Measurements from ENCODE around the gene AQP9.
"Not testable (repeated sequence)": the region's sequence is repeated elsewhere in the genome, so short reads cannot be mapped to it uniquely, and the experiment has no call there.

Gene AQP9

GRCh38 chr15:58201516-58201915 lies 63.3 kb downstream of the AQP9 start:
- no peak overlapping the region for H3K4me3 ChIP-seq (ENCODE audit: low read depth, low read length)
- H3K9me3 ChIP-seq (ENCODE audit: severe bottlenecking) = no peaks in the 10 kb centered on the region
- no peak for TF ChIP-seq CTCF (IDR thresholded peaks at IDR 0.05; ENCODE audit: low read depth, low read length)
- H3K27me3 ChIP-seq (ENCODE audit: insufficient read depth, low read depth, severe bottlenecking) = no peaks in the 10 kb centered on the region
- no peaks in the 10 kb centered on the region for H3K36me3 ChIP-seq
- no peak overlapping the region for H3K27ac ChIP-seq
- no peak for DNase-seq

GRCh38 chr15:58203537-58203936 lies 65.4 kb downstream of the AQP9 start:
- no peak for TF ChIP-seq CTCF (IDR thresholded peaks at IDR 0.05; ENCODE audit: low read depth, low read length)

GRCh38 chr15:58206151-58206550 lies 68.0 kb downstream of the AQP9 start:
- Histone ChIP-seq H3K27me3 (ENCODE audit: insufficient read depth, low read depth, severe bottlenecking) (no peaks in the 10 kb centered on the region), H3K4me3 (ENCODE audit: low read depth, low read length) (no peak overlapping the region), H3K27ac (no peak overlapping the region), H3K36me3 (no peaks in the 10 kb centered on the region), H3K9me3 (ENCODE audit: severe bottlenecking) (no peaks in the 10 kb centered on the region)
- no peak for TF ChIP-seq CTCF (IDR thresholded peaks at IDR 0.05; ENCODE audit: low read depth, low read length)
- DNase-seq = no peak

More at GRCh38 chr15:58203537-58203936, 65.4 kb downstream of the AQP9 start:
- no peak for DNase-seq
- Histone ChIP-seq H3K27me3 (ENCODE audit: insufficient read depth, low read depth, severe bottlenecking) (no peaks in the 10 kb centered on the region), H3K27ac (no peak overlapping the region), H3K36me3 (no peaks in the 10 kb centered on the region), H3K9me3 (ENCODE audit: severe bottlenecking) (no peaks in the 10 kb centered on the region), H3K4me3 (ENCODE audit: low read depth, low read length) (no peak overlapping the region)

- not testable (repeated sequence) for DNase-seq; H3K9me3 ChIP-seq (ENCODE audit: severe bottlenecking); H3K4me3 ChIP-seq (ENCODE audit: low read depth, low read length); H3K36me3 ChIP-seq; H3K27me3 ChIP-seq (ENCODE audit: insufficient read depth, low read depth, severe bottlenecking); H3K27ac ChIP-seq
These were observed 70.0 kb downstream of the AQP9 start for GRCh38 chr15:58208217-58208616.

- H3K36me3 ChIP-seq; H3K27ac ChIP-seq; H3K27me3 ChIP-seq (ENCODE audit: insufficient read depth, low read depth, severe bottlenecking); H3K4me3 ChIP-seq (ENCODE audit: low read depth, low read length); H3K9me3 ChIP-seq (ENCODE audit: severe bottlenecking); DNase-seq: not testable (repeated sequence)
These were observed 70.9 kb downstream of the AQP9 start for GRCh38 chr15:58209007-58209481.

GRCh38 chr15:58210031-58210430 lies 71.8 kb downstream of the AQP9 start:
- not testable (repeated sequence) for H3K27me3 ChIP-seq (ENCODE audit: insufficient read depth, low read depth, severe bottlenecking); H3K36me3 ChIP-seq; H3K9me3 ChIP-seq (ENCODE audit: severe bottlenecking); H3K4me3 ChIP-seq (ENCODE audit: low read depth, low read length); DNase-seq; H3K27ac ChIP-seq

GRCh38 chr15:58212909-58213526 lies 74.8 kb downstream of the AQP9 start:
- Histone ChIP-seq H3K36me3 (no peaks in the 10 kb centered on the region), H3K9me3 (ENCODE audit: severe bottlenecking) (no peaks in the 10 kb centered on the region), H3K27ac (peak overlapping the region; percentile 27; the same call in 1 of the 2 replicates), H3K27me3 (ENCODE audit: insufficient read depth, low read depth, severe bottlenecking) (no peaks in the 10 kb centered on the region), H3K4me3 (ENCODE audit: low read depth, low read length) (no peak overlapping the region)
- peak; percentile 60 for TF ChIP-seq CTCF (IDR thresholded peaks at IDR 0.05; ENCODE audit: low read depth, low read length)
- peak; percentile 38 for DNase-seq
